ENCODE data around the gene DPYSL5. TPM values are rescaled to one million over a fixed set of nuclear protein-coding genes. Genes with fewer than 3 reads are reported as not detected.

DPYSL5 gene
- total and polyA plus RNA-seq, 2 of the 8 experiments (the other 6 are each of a cell fraction or from before 2014, with no cell fraction given), result 11.9 to 16.4 TPM

DNA sequence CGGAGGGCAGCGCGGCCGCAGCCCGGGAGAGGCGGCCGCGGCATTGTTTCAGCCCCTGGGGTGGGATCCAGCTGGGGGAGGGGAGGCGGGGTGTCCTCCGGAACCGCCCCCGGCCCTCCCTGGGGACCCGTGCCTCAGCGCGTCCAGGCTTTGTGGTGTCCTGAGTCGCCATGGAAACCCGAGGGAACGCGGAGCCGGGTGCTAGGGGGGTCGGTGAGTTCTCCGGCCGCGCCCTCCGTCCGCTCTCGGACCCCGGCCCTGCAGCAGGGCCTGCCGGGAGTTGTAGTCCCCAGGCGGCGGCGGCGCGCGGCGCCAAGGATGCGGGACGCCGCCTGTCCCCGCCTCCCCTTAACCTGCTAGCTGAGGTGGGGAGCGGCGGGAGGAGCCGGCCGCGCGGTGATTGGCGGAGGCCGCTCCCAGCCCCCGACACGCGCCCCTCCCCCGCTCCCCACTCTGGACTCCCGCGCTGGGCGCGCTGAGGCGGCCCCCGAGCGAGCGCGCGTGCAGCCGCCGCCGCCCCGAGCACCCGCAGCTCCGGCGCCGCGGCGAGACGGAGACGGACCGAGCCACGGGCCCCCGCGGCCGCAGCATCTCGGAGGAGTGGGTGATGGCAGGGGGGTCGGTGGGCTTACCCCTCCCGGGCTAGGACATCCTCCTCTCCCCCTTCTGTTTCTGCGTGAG is at the start of gene DPYSL5 (continued):
- TF ChIP-seq BACH1 (IDR thresholded peaks at IDR 0.05; ENCODE audit: low read length) (no peak), RBBP5 (IDR thresholded peaks at IDR 0.05; ENCODE audit: borderline replicate concordance, low read depth, low read length) (no peak), EZH2 (IDR thresholded peaks at IDR 0.05; ENCODE audit: low read depth, low read length, severe bottlenecking) (no peak), BRCA1 (IDR thresholded peaks at IDR 0.05; ENCODE audit: low read depth, low read length) (no peak), CHD1 (IDR thresholded peaks at IDR 0.05; ENCODE audit: low read depth, low read length) (no peak), CREB1 (IDR thresholded peaks at IDR 0.05) (peak; percentile 9; the same call in 1 of the 2 replicates), EGR1 (IDR thresholded peaks at IDR 0.05; ENCODE audit: borderline replicate concordance, low read depth, low read length) (no peak)
